CD4-positive, alpha-beta T cell treated with Interleukin-10 for 1 hour (primary cell): ENCODE measurements around the gene CTAGE9.
"Not testable (repeated sequence)": the region's sequence is repeated elsewhere in the genome, so short reads cannot be mapped to it uniquely, and the experiment has no call there.

Experiments
- DNase-seq: peaks from one replicate; pipeline ENCODE4 v3.0.0-alpha.2; 2020

CTAGE9 gene

DNA sequence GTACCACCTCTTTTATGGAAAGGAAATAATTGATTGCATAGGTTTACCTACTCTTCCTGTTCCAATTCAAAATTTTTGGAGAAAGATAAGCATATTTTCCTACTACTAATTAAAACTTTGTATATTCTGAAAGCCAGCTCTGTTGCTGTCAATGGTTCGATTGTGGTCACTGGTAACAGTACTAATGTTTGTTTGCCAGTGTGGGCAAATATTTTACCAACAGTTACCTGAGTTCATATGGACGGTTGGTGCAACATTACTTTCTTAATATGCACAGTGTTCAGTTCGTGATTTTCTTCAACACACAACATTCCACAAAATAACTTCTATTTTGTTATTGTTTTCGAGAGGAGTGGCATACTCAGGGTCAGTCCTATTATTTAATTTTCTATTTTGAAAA, 17.1 kb upstream of the CTAGE9 start:
- DNase-seq = no peak

DNA sequence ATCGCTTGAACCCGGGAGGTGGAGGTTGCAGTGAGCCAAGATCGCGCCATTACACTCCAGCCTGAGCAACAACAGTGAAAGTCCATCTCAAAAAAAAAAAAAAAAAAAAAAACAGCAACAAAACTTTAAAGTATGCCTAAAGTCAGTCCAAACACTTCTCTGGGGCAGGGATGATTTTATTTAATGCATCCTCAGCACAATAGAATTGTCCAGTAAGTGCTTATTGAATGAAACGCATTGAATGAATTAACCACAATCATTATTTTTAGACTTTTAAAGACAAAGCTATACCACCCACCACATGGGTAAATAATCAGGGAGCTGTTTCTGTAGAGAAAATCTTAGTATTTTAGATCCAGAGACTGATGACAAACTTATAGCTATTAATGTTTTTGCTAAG, 16.6 kb upstream of the CTAGE9 start:
- DNase-seq = no peak

DNA sequence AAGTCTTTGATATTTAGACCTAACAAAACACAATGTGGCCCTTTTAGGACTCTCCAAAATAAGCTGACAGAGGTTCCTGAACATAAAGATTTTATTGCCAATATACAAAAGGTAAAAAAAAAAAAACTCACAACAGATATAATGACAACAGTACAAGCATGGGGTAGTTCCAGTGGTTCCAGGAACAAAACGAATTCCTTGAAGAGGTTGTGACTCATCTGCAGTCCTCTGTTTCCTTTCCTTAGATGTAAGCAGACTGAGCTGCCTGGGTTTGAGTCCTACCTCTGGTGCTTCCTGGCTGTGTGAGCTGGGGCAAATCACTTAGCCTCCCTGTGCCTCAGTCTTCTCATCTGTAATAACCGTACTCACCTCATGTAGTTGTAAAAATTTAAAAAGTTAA, 13.3 kb upstream of the CTAGE9 start:
- DNase-seq = no peak

- DNase-seq = no peak
Observed at GRCh38 chr6:131721161-131721560, 10.3 kb upstream of the CTAGE9 start.

DNA sequence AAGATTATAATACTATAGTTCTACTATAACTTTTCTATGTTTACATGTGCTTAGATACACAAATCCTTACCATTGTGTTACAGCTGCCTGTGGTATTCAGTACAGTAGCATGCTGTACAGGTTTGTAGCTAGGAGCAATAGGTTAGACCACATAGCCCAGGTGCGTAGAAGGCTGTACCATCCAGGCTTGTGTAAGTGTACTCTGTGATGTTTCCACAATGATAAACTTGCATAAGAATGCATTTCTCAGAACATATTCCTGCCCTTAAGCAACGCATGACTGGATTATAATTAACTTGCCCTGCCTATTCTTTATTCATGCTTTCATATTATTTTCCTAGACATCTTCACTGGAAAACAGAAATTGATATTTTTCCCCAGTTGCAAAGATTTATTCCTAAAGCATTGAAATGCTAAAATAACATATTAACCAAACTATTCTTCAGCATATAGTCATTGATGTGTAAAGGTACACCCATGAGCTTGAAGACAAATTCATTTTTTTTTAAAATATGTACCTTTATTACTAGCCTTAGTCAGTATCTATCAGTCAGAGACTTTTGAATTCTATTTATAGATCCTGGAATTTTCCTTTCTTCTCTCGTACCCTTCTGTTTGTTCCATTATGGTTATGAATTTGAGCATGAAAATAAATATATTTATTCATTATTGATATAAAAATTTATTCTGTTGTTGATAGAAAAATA, 7.2 kb upstream of the CTAGE9 start:
- DNase-seq = no peak

- not testable (repeated sequence) for DNase-seq
Observed at GRCh38 chr6:131715567-131715966, 4.8 kb upstream of the CTAGE9 start.

DNA sequence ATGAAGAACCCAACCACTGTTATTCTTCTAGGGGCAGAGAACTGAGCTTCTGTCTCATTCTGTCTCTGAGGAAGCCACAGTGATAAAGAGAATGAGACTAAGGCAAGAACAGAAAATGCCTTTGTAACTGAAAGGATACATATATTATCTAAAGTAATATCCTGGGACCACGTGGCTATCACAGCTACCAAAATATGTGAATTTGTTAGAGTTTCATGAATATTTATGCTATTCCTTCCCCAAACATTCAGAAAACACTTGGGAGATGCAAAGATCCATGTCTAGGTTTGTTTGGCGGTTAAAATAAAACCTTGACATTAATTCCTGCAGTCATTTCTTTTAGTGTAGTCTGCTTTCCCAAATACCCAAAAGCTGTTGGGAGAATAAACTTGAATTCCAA, 6.9 kb downstream of the CTAGE9 start:
- DNase-seq = not testable (repeated sequence)

GRCh38 chr6:131700851-131701250, 10.0 kb downstream of the CTAGE9 start:
- not testable (repeated sequence) for DNase-seq

DNA sequence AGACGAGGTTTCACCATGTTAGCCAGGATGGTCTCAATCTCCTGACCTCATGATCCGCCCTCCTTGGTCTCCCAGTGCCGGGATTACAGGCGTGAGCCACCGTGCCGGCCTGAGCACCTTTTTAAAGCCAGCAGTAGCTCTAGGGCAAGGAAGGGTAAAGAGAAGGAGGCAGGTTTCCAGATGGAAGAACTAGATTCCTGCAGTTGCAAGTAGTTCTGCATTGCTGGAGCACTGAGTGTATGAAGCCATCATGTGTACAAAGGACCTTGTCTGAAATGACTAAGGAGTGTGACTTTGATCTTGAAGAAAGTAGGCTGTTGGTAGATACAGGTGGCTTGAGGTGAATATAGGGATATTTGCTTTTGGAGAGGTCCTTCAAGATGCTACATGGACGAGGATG, 13.9 kb downstream of the CTAGE9 start:
- DNase-seq = no peak

DNA sequence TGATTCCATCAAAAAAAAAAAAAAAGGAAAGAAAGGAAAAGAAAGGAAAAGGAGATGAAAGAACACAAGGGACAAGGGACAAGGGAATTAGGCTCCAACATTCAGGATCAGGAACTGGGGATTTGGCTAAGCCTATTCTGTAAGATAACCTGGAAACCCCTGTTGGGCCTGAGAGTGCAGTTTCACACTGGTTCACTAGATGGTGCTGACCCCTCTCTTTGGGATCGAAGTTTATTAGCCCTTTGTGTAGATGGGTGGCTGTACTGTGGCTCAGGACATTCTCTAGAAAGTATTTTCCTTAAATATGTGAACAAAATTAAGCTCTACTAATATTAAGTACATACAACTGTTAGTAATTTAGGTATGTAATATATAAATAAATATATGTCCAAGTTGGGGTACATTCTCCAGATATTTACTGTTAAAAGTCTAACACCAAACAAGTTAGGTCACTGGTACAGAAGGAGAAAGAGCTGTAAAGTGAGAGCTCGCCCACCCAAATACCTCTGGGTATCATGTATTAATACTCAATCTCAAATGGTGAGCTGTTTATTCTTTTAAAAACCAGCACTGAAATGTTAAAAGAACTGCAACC, 15.9 kb downstream of the CTAGE9 start:
- DNase-seq = peak; percentile 29

DNA sequence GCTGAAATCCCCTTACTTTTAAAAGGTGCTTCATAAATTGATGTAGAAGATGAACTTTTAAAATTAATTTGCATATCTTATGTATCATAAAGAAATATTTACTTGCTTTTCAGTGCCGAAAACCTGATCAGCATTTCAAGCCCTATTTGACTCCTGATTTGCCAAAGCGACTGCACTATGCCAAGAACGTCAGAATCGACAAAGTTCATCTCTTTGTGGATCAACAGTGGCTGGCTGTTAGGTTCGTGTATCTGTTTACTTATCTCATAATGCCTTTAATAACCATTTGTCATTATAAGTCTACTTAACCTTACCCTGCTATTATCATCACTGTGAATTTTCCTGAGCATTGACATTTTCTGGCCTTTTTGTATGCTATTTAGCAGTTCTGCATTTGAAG, 17.4 kb downstream of the CTAGE9 start:
- no peak for DNase-seq

DNA sequence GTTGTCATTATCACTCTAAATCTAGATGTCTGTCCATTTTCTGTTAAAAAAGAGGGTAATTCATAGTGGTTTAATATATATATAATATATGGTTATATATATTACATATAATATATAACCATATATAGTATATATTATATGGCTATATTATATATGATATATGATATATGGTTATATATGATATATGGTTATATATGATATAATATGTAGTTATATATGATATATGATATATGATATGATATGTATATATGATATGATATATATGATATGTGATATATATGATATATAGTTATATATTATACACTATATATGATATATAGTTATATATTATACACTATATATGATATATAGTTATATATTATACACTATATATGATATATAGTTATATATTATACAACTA, 18.2 kb downstream of the CTAGE9 start:
- no peak for DNase-seq

DNA sequence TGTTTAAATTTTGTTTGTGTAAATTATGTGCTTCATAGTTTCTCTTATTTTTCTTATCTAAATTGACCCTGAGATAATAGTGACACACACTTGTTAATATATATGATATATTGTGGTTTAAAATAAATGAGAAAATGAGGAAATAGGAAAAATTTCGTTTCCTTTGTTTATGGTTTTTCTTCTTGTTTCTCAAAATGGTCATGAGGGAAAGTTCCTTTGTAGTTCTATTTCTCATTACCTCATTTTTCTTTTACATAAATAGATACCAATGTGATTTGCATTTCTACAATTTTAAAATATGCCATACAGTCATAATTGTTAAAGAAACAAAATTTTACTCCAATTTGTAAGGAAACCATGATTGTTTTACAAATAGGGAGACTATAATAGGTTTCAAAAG, 18.8 kb downstream of the CTAGE9 start:
- no peak for DNase-seq

- DNase-seq = no peak
Observed at GRCh38 chr6:131688286-131688685, 22.5 kb downstream of the CTAGE9 start.

DNA sequence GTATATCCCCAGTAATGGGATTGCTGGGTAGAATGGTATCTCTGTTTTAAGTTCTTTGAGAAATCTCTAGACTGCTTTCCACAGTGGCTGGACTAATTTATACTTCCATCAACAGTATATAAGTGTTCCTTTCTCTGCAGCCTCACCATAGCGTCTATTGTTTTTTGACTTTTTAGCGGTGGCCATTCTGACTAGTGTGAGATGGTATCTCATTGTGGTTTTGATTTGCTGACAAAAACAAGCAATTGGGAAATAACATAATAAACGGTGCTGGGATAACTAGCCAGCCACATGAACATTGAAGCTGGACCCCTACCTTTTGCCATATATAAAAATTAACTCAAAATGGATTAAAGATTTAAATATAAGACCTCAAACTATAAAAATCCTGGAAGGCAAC, 23.8 kb downstream of the CTAGE9 start:
- no peak for DNase-seq

DNA sequence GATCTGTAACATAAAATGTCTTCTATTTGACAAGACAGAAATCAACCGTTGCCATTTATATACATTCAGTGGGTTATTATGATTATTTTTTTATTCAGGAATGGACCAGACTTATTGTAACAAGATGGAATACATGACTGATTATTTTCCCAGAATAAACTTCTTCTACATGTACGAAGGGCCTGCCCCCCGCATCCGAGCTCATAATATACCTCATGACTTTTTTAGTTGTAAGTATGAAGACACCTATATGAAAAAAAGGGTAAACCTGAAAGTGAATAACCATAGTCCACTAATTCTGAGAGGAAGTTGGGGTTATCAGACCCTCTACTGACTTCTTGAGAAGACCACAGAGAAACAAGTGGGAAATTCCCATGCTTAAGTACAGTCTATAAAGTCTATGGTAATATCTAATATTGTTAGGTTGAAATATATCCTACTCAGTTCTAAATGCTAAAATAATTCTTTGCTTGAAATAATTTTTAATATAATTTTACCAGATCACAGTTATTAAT, 25.5 kb downstream of the CTAGE9 start:
- DNase-seq = no peak

DNA sequence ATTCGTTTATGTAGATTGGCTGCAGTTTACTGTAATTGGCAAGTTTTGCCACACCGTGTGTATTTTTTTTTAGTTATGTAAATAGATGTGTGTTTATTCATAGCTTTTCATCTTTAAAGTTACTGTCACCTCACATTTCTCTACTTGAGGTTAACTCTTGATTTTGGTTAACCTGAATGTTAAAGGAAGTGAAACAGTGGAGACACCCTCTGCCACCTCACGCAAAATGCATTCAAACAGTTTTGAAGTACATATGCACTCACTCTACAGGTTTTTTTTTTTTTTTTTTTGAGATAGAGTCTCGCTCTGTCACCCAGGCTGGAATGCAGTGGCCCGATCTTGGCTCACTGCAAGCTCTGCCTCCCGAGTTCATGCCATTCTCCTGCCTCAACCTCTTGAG, 27.3 kb downstream of the CTAGE9 start:
- DNase-seq = no peak

- DNase-seq = no peak
Observed at GRCh38 chr6:131682442-131682841, 28.4 kb downstream of the CTAGE9 start.

- no peak for DNase-seq
Observed at GRCh38 chr6:131681585-131681984, 29.2 kb downstream of the CTAGE9 start.

GRCh38 chr6:131680868-131681267, 29.9 kb downstream of the CTAGE9 start:
- no peak for DNase-seq

DNA sequence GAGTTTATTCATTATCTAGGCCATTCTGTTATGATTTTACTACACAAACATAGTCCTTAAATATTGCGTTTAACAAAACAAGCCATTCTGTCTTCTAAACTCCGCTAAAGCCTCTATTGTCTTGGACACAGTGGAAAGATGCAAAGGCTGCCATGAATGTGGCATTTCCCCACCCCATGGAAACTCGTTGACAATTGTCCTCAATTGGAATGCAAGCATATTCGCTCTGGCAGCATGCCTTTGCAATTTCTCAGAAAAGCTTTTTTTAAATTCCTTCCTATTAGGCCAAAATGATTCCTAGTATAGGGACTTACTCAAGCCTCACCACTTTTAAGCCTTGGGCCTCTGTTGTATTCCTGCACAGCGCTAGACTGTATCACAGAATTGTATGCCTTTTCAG, 32.4 kb downstream of the CTAGE9 start:
- DNase-seq = no peak

- DNase-seq = no peak
Observed at GRCh38 chr6:131673184-131673583, 37.6 kb downstream of the CTAGE9 start.

GRCh38 chr6:131669891-131670290, 40.9 kb downstream of the CTAGE9 start:
- DNase-seq = no peak

DNA sequence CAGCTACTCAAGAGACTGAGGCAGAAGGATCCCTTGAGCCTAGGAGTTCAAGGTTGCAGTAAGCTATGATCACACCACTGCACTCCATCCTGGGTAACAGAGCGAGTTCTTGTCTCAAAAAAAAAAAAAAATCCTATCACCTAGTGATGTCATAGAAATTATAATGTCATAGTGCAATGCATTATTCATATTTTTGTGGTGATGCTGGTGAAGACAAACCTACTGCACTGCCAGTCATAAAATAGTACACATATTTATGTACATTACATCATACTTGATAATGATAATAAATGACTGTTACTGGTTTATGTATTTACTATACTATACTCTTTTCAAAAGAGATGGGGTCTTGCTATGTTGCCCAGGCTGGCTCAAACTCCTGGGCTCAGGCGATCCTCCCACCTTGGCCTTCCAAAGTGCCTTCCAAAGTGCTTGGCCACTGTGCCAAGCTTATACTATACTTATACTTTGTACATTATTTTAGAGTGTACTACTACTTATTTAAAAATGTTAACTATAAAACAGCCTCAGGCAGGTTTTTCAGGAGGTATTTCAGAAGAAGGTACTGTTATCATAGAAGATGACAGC, 47.1 kb downstream of the CTAGE9 start:
- no peak for DNase-seq
